Iris pigment epithelial cell (primary cell): ENCODE measurements around the gene FXR1.
"Not testable (repeated sequence)": the region's sequence is repeated elsewhere in the genome, so short reads cannot be mapped to it uniquely, and the experiment has no call there.

Experiments
- DNase-seq: peaks from one replicate; pipeline ENCODE4 v3.0.0-alpha.2; 2011; ENCODE audit warnings: low read depth

The FXR1 gene

GRCh38 chr3:180934638-180935037, 22.2 kb downstream of the FXR1 start:
- no peak for DNase-seq

- DNase-seq, result no peak
Measured at GRCh38 chr3:180940826-180941225, 28.4 kb downstream of the FXR1 start.

GRCh38 chr3:180947761-180948390, 35.4 kb downstream of the FXR1 start:
- no peak for DNase-seq

- no peak for DNase-seq
Measured at GRCh38 chr3:180959691-180960090, 47.2 kb downstream of the FXR1 start.

- DNase-seq, result no peak
Measured at GRCh38 chr3:180961087-180961486, 48.6 kb downstream of the FXR1 start.

- no peak for DNase-seq
Measured at GRCh38 chr3:180961552-180961951, 49.1 kb downstream of the FXR1 start.

GRCh38 chr3:180962530-180962929, 50.1 kb downstream of the FXR1 start:
- DNase-seq, result no peak

GRCh38 chr3:180970931-180971330, 58.5 kb downstream of the FXR1 start:
- no peak for DNase-seq

- DNase-seq, result no peak
Measured at GRCh38 chr3:180973543-180973942, 61.1 kb downstream of the FXR1 start.

- DNase-seq, result no peak
Measured at GRCh38 chr3:180974286-180974685, 61.8 kb downstream of the FXR1 start.

GRCh38 chr3:180977498-180977897, 65.0 kb downstream of the FXR1 start:
- no peak for DNase-seq

- peak; percentile 20 for DNase-seq
Measured at GRCh38 chr3:180979961-180980360, 67.5 kb downstream of the FXR1 start.

GRCh38 chr3:180980611-180981010, 68.1 kb downstream of the FXR1 start:
- DNase-seq, result peak; percentile 80

GRCh38 chr3:180981912-180982311, 69.4 kb downstream of the FXR1 start:
- no peak for DNase-seq

GRCh38 chr3:180983136-180983535, 70.7 kb downstream of the FXR1 start:
- DNase-seq, result peak; percentile 10

- DNase-seq, result peak; percentile 58
Measured at GRCh38 chr3:180986366-180986765, 73.9 kb downstream of the FXR1 start.

GRCh38 chr3:180987344-180987743, 74.9 kb downstream of the FXR1 start:
- no peak for DNase-seq

GRCh38 chr3:180989291-180990163, 77.1 kb downstream of the FXR1 start, which contains the start of gene DNAJC19:
Gene DNAJC19, minus strand, starts transcription at chr3:180989736. Its CDS starts 134 bp downstream, at chr3:180989602.
- peak; percentile 98 for DNase-seq

- no peak for DNase-seq
Measured at GRCh38 chr3:180990505-180990904, 78.0 kb downstream of the FXR1 start.

- no peak for DNase-seq
Measured at GRCh38 chr3:180996415-180996932, 84.0 kb downstream of the FXR1 start.

- not testable (repeated sequence) for DNase-seq
Measured at GRCh38 chr3:181002331-181002730, 89.9 kb downstream of the FXR1 start.

GRCh38 chr3:181003469-181003868, 91.0 kb downstream of the FXR1 start:
- not testable (repeated sequence) for DNase-seq

GRCh38 chr3:181006541-181006940, 94.1 kb downstream of the FXR1 start:
- no peak for DNase-seq
